Measurements from ENCODE around the gene DST. TPM values are rescaled to one million over a fixed set of nuclear protein-coding genes. Genes with fewer than 3 reads are reported as not detected.
A peak's percentile ranks its signal among the peaks of the same experiment; 100 is the strongest.

The DST gene
- polyA plus RNA-seq, 1 of the 3 experiments (the other 2 are of a cell fraction): 64.3 TPM

DNA sequence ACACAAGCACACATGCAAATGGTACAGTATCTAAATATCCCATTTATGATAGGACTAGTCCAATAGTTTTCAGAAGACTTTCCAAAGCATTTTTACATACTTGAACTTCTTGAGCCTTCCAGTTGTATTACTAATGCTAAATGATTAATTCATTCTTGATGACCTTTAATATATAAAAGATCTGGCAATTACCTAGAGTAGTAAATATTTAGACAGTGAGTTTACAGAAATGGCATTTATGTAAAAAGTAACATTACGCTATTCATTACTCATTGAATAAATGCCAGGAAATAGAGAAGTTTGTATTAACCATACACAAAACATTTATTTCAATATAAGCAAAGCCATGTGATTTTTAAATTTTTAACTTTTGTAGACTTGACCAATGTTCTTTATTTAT lies 158.8 kb downstream of the DST start:
- H3K79me2 ChIP-seq (ENCODE audit: insufficient read depth): peaks cover 11% of the 10 kb centered on the region
- no peak overlapping the region for H3K9ac ChIP-seq
- H4K20me1 ChIP-seq (ENCODE audit: insufficient read depth): no peaks in the 10 kb centered on the region
- no peak overlapping the region for H3K4me2 ChIP-seq
- no peaks in the 10 kb centered on the region for H3K9me3 ChIP-seq
- peak overlapping the region; percentile 75 to 77; a peak in 3 of 4 replicates for H3K27ac ChIP-seq (ENCODE audit: low read depth in 2 of 2, low read length in 1 of 2)
- peaks cover 70 to 81% of the 10 kb centered on the region in 2 experiments for H3K36me3 ChIP-seq (replicated peaks in 1 of 2; ENCODE audit: control insufficient read depth in 1 of 2, insufficient read depth in 2 of 2, low read length in 1 of 2)
- H3K4me3 ChIP-seq (ENCODE audit: low read depth in 2 of 2, low read length in 1 of 2): no peak overlapping the region
- peaks cover 11 to 12% of the 10 kb centered on the region in 2 experiments for H3K4me1 ChIP-seq (ENCODE audit: control insufficient read depth in 1 of 2, insufficient read depth in 2 of 2, low read depth in 1 of 2, low read length in 1 of 2)
- no peak overlapping the region for H2AFZ ChIP-seq (ENCODE audit: low read depth)
- H3K9me2 ChIP-seq: no peaks in the 10 kb centered on the region
- DNase-seq: no peak
- 25% methylated on average over 1 of the region's 1 CpG for WGBS (ENCODE audit: low lambda C conversion rate)
- no peaks in the 10 kb centered on the region for H3K27me3 ChIP-seq (ENCODE audit: insufficient read depth)
- peaks cover 44% of the 10 kb centered on the region for H3F3A ChIP-seq (replicated peaks; ENCODE audit: insufficient read depth)
- ChIA-PET POLR2A (no interaction called here), CTCF (no interaction called here)
- peak in 1 of 2 experiments; percentile 54; a peak in 1 of 4 replicates for TF ChIP-seq EP300 (IDR thresholded peaks at IDR 0.05; ENCODE audit: borderline replicate concordance in 1 of 2, low read depth in 1 of 2, low read length in 1 of 2)
- no peak for TF ChIP-seq TAF1 (IDR thresholded peaks at IDR 0.05; ENCODE audit: borderline replicate concordance, low read depth, low read length)
- TF ChIP-seq, protein P1, sequence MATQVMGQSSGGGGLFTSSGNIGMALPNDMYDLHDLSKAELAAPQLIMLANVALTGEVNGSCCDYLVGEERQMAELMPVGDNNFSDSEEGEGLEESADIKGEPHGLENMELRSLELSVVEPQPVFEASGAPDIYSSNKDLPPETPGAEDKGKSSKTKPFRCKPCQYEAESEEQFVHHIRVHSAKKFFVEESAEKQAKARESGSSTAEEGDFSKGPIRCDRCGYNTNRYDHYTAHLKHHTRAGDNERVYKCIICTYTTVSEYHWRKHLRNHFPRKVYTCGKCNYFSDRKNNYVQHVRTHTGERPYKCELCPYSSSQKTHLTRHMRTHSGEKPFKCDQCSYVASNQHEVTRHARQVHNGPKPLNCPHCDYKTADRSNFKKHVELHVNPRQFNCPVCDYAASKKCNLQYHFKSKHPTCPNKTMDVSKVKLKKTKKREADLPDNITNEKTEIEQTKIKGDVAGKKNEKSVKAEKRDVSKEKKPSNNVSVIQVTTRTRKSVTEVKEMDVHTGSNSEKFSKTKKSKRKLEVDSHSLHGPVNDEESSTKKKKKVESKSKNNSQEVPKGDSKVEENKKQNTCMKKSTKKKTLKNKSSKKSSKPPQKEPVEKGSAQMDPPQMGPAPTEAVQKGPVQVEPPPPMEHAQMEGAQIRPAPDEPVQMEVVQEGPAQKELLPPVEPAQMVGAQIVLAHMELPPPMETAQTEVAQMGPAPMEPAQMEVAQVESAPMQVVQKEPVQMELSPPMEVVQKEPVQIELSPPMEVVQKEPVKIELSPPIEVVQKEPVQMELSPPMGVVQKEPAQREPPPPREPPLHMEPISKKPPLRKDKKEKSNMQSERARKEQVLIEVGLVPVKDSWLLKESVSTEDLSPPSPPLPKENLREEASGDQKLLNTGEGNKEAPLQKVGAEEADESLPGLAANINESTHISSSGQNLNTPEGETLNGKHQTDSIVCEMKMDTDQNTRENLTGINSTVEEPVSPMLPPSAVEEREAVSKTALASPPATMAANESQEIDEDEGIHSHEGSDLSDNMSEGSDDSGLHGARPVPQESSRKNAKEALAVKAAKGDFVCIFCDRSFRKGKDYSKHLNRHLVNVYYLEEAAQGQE (IDR thresholded peaks at IDR 0.05; ENCODE audit: low read depth, low read length): no peak
- TF ChIP-seq NFIC (IDR thresholded peaks at IDR 0.05; ENCODE audit: borderline replicate concordance): peak; percentile 50; the same call in 1 of the 2 replicates
- TF ChIP-seq POLR2AphosphoS5 (IDR thresholded peaks at IDR 0.05; ENCODE audit: low read depth, low read length): no peak
- no peak for TF ChIP-seq ZBTB33 (IDR thresholded peaks at IDR 0.05; ENCODE audit: borderline replicate concordance, low read depth)
- TF ChIP-seq YY1 (IDR thresholded peaks at IDR 0.05; ENCODE audit: low read depth): no peak
- TF ChIP-seq, protein P2, sequence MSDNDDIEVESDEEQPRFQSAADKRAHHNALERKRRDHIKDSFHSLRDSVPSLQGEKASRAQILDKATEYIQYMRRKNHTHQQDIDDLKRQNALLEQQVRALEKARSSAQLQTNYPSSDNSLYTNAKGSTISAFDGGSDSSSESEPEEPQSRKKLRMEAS (IDR thresholded peaks at IDR 0.05; ENCODE audit: low read depth): no peak
- no peak for TF ChIP-seq RFX5 (IDR thresholded peaks at IDR 0.05; ENCODE audit: low read length)
- TF ChIP-seq, protein P3, sequence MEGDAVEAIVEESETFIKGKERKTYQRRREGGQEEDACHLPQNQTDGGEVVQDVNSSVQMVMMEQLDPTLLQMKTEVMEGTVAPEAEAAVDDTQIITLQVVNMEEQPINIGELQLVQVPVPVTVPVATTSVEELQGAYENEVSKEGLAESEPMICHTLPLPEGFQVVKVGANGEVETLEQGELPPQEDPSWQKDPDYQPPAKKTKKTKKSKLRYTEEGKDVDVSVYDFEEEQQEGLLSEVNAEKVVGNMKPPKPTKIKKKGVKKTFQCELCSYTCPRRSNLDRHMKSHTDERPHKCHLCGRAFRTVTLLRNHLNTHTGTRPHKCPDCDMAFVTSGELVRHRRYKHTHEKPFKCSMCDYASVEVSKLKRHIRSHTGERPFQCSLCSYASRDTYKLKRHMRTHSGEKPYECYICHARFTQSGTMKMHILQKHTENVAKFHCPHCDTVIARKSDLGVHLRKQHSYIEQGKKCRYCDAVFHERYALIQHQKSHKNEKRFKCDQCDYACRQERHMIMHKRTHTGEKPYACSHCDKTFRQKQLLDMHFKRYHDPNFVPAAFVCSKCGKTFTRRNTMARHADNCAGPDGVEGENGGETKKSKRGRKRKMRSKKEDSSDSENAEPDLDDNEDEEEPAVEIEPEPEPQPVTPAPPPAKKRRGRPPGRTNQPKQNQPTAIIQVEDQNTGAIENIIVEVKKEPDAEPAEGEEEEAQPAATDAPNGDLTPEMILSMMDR (IDR thresholded peaks at IDR 0.05): no peak
- TF ChIP-seq FOXJ3 (CRISPR knock-in tag; IDR thresholded peaks at IDR 0.05): no peak
- no peak for TF ChIP-seq ELF1 (IDR thresholded peaks at IDR 0.05)
- no peak for TF ChIP-seq MEF2A (IDR thresholded peaks at IDR 0.05; ENCODE audit: borderline replicate concordance, low read depth)
- TF ChIP-seq RAD21 (IDR thresholded peaks at IDR 0.05; ENCODE audit: low read length): no peak
- TF ChIP-seq SMC3 (IDR thresholded peaks at IDR 0.05; ENCODE audit: low read depth, low read length): no peak
- no peak for TF ChIP-seq GATA2 (CRISPR knock-in tag; IDR thresholded peaks at IDR 0.05)
- TF ChIP-seq TCF12 (IDR thresholded peaks at IDR 0.05): peak; percentile 45; the same call in 1 of the 2 replicates
- peak; percentile 30; the same call in 1 of the 2 replicates for TF ChIP-seq PBX3 (IDR thresholded peaks at IDR 0.05)
- TF ChIP-seq FOXM1 (IDR thresholded peaks at IDR 0.05; ENCODE audit: low read depth): no peak
- no peak for TF ChIP-seq EZH2phosphoT487 (IDR thresholded peaks at IDR 0.05; ENCODE audit: borderline replicate concordance, low read depth)
- 0 out of 2 replicates have a peak, but pooled peaks have one; percentile 18 for TF ChIP-seq TEAD4 (IDR thresholded peaks at IDR 0.05; ENCODE audit: borderline replicate concordance, insufficient read depth)
- TF ChIP-seq USF1 (IDR thresholded peaks at IDR 0.05; ENCODE audit: borderline replicate concordance, low read depth): no peak
- no peak for TF ChIP-seq RCOR1 (IDR thresholded peaks at IDR 0.05; ENCODE audit: low read length)
- TF ChIP-seq RXRA (IDR thresholded peaks at IDR 0.05; ENCODE audit: borderline replicate concordance, low read depth): peak; percentile 34; the same call in 1 of the 2 replicates
- peak; percentile 60; the same call in 1 of the 2 replicates for TF ChIP-seq FOSL2 (IDR thresholded peaks at IDR 0.05; ENCODE audit: borderline replicate concordance, low read depth)

Measured in SK-N-SH (cell line).